GM19372 (cell line): ENCODE measurements around the gene GLE1.
"Not testable (repeated sequence)": the region's sequence is repeated elsewhere in the genome, so short reads cannot be mapped to it uniquely, and the experiment has no call there.

ENCODE experiments used
- ATAC-seq: cut with Tn5 transposase; IDR thresholded peaks from one replicate; pipeline ENCODE4 v1.9.1; 2021; ENCODE audit warnings: mild to moderate bottlenecking, low read depth, moderate library complexity; ENCODE audit not compliant: unreplicated experiment

Gene GLE1

GRCh38 chr9:128550770-128551656 is 46.5 kb downstream of the GLE1 start:
- no peak for ATAC-seq

GRCh38 chr9:128551657-128552152 is 47.2 kb downstream of the GLE1 start:
- ATAC-seq = no peak

- ATAC-seq = peak; percentile 72
Measured at GRCh38 chr9:128552153-128552743, 47.7 kb downstream of the GLE1 start, which contains the start of gene SPTAN1. SPTAN1 (plus strand) TSS chr9:128552587; CDS start chr9:128566741, 14,154 bp downstream.

- ATAC-seq = peak; percentile 49
Measured at GRCh38 chr9:128552744-128553440, 48.4 kb downstream of the GLE1 start.

- no peak for ATAC-seq
Measured at GRCh38 chr9:128553728-128554127, 49.2 kb downstream of the GLE1 start.

- no peak for ATAC-seq
Measured at GRCh38 chr9:128554155-128554862, 49.8 kb downstream of the GLE1 start.

- no peak for ATAC-seq
Measured at GRCh38 chr9:128555180-128555721, 50.7 kb downstream of the GLE1 start.

- no peak for ATAC-seq
Measured at GRCh38 chr9:128556276-128556675, 51.8 kb downstream of the GLE1 start.

- no peak for ATAC-seq
Measured at GRCh38 chr9:128556926-128557634, 52.6 kb downstream of the GLE1 start.

- ATAC-seq = no peak
Measured at GRCh38 chr9:128558431-128559310, 54.2 kb downstream of the GLE1 start.

- ATAC-seq = no peak
Measured at GRCh38 chr9:128565578-128565977, 61.1 kb downstream of the GLE1 start.

- no peak for ATAC-seq
Measured at GRCh38 chr9:128568470-128569078, 64.1 kb downstream of the GLE1 start.

GRCh38 chr9:128575469-128575868 is 71.0 kb downstream of the GLE1 start:
- ATAC-seq = no peak

- ATAC-seq = no peak
Measured at GRCh38 chr9:128575916-128576315, 71.4 kb downstream of the GLE1 start.

- ATAC-seq = no peak
Measured at GRCh38 chr9:128577206-128577605, 72.7 kb downstream of the GLE1 start.

GRCh38 chr9:128579194-128579593 is 74.7 kb downstream of the GLE1 start:
- ATAC-seq = no peak

- no peak for ATAC-seq
Measured at GRCh38 chr9:128580731-128581130, 76.2 kb downstream of the GLE1 start.

- not testable (repeated sequence) for ATAC-seq
Measured at GRCh38 chr9:128585155-128585554, 80.6 kb downstream of the GLE1 start.
